ENCODE measurements around the gene PRKG1. TPM values are rescaled to one million over a fixed set of nuclear protein-coding genes. Genes with fewer than 3 reads are reported as not detected.
"Not testable (repeated sequence)": the region's sequence is repeated elsewhere in the genome, so short reads cannot be mapped to it uniquely, and the experiment has no call there.

PRKG1 gene
- total RNA-seq, 2 donors from 2014 or later: 1.3 to 2.7 TPM

- no peak overlapping the region for H3K27ac ChIP-seq (ENCODE audit: low read depth, low read length)
- H3K9ac ChIP-seq (ENCODE audit: extremely low read depth, low read length, poor library complexity, severe bottlenecking): no peak overlapping the region
- H3K36me3 ChIP-seq (ENCODE audit: control insufficient read depth, insufficient read depth, low read length): no peaks in the 10 kb centered on the region
- H3K27ac Mint-ChIP-seq: no peak overlapping the region
- DNase-seq: no peak
- no peak overlapping the region for H3K4me3 ChIP-seq (ENCODE audit: low read length)
- no peaks in the 10 kb centered on the region for H3K27me3 ChIP-seq (ENCODE audit: control insufficient read depth, insufficient read depth, low read length, poor library complexity, severe bottlenecking)
- H3K27me3 Mint-ChIP-seq (ENCODE audit: insufficient read depth): no peaks in the 10 kb centered on the region
- H3K4me1 ChIP-seq (ENCODE audit: control insufficient read depth, insufficient read depth, low read length): no peaks in the 10 kb centered on the region
- H3K4me3 Mint-ChIP-seq: no peak overlapping the region
- H3K36me3 Mint-ChIP-seq (ENCODE audit: low read depth): peaks cover 3% of the 10 kb centered on the region
- H3K9me3 Mint-ChIP-seq: peaks cover 5% of the 10 kb centered on the region
- TF ChIP-seq CTCF (conservative IDR thresholded peaks at IDR 0.05): no peak
- WGBS, 2 experiments (ENCODE audit: insufficient coverage in 1 of 2, insufficient read length in 1 of 2): 100% methylated on average over 3 of the region's 3 CpGs; no CpG with 5 or more reads in 1 of the 2 experiments
- no peaks in the 10 kb centered on the region for H3K9me3 ChIP-seq (ENCODE audit: control insufficient read depth, low read length)
- H3K4me1 Mint-ChIP-seq: peaks cover 1% of the 10 kb centered on the region
These were observed 84.5 kb downstream of the PRKG1 start for GRCh38 chr10:51158832-51159231.

- H3K9me3 Mint-ChIP-seq: peaks cover 5% of the 10 kb centered on the region
These were observed 85.6 kb downstream of the PRKG1 start for GRCh38 chr10:51159841-51160240.

GRCh38 chr10:51162002-51162401 is 87.7 kb downstream of the PRKG1 start:
- Histone ChIP-seq H3K4me3 (ENCODE audit: low read length) (no peak overlapping the region), H3K27ac (ENCODE audit: low read depth, low read length) (no peak overlapping the region), H3K4me1 (ENCODE audit: control insufficient read depth, insufficient read depth, low read length) (no peaks in the 10 kb centered on the region), H3K27me3 (ENCODE audit: control insufficient read depth, insufficient read depth, low read length, poor library complexity, severe bottlenecking) (no peaks in the 10 kb centered on the region), H3K9me3 (ENCODE audit: control insufficient read depth, low read length) (no peaks in the 10 kb centered on the region), H3K36me3 (ENCODE audit: control insufficient read depth, insufficient read depth, low read length) (no peaks in the 10 kb centered on the region), H3K9ac (ENCODE audit: extremely low read depth, low read length, poor library complexity, severe bottlenecking) (no peak overlapping the region)
- H3K4me3 Mint-ChIP-seq: no peak overlapping the region
- H3K27ac Mint-ChIP-seq: no peak overlapping the region
- peaks cover 3% of the 10 kb centered on the region for H3K36me3 Mint-ChIP-seq (ENCODE audit: low read depth)
- peak; percentile 53 for DNase-seq
- 22 to 28% methylated on average over 1 of the region's 1 CpG for WGBS, 2 experiments (ENCODE audit: insufficient coverage in 1 of 2, insufficient read length in 1 of 2)
- no peak for TF ChIP-seq CTCF (conservative IDR thresholded peaks at IDR 0.05)
- no peaks in the 10 kb centered on the region for H3K27me3 Mint-ChIP-seq (ENCODE audit: insufficient read depth)
- peaks cover 5% of the 10 kb centered on the region for H3K9me3 Mint-ChIP-seq
- peaks cover 1% of the 10 kb centered on the region for H3K4me1 Mint-ChIP-seq

More at GRCh38 chr10:51159841-51160240, 85.6 kb downstream of the PRKG1 start:
- no peak for DNase-seq
- no peak for TF ChIP-seq CTCF (conservative IDR thresholded peaks at IDR 0.05)
- H3K27me3 Mint-ChIP-seq (ENCODE audit: insufficient read depth): no peaks in the 10 kb centered on the region
- Histone ChIP-seq H3K36me3 (ENCODE audit: control insufficient read depth, insufficient read depth, low read length) (no peaks in the 10 kb centered on the region), H3K9ac (ENCODE audit: extremely low read depth, low read length, poor library complexity, severe bottlenecking) (no peak overlapping the region), H3K27me3 (ENCODE audit: control insufficient read depth, insufficient read depth, low read length, poor library complexity, severe bottlenecking) (no peaks in the 10 kb centered on the region), H3K27ac (ENCODE audit: low read depth, low read length) (no peak overlapping the region), H3K4me3 (ENCODE audit: low read length) (no peak overlapping the region), H3K4me1 (ENCODE audit: control insufficient read depth, insufficient read depth, low read length) (no peaks in the 10 kb centered on the region), H3K9me3 (ENCODE audit: control insufficient read depth, low read length) (no peaks in the 10 kb centered on the region)
- H3K4me1 Mint-ChIP-seq: peaks cover 1% of the 10 kb centered on the region
- H3K4me3 Mint-ChIP-seq: no peak overlapping the region
- H3K36me3 Mint-ChIP-seq (ENCODE audit: low read depth): peaks cover 3% of the 10 kb centered on the region
- WGBS, 2 experiments (ENCODE audit: insufficient coverage in 1 of 2, insufficient read length in 1 of 2): 88% methylated on average over 1 of the region's 1 CpG; no CpG with 5 or more reads in 1 of the 2 experiments
- no peak overlapping the region for H3K27ac Mint-ChIP-seq

- H3K4me3 Mint-ChIP-seq: not testable (repeated sequence)
These were observed 89.2 kb downstream of the PRKG1 start for GRCh38 chr10:51163380-51164049.

More at GRCh38 chr10:51163380-51164049, 89.2 kb downstream of the PRKG1 start:
- DNase-seq; H3K36me3 ChIP-seq (ENCODE audit: control insufficient read depth, insufficient read depth, low read length); H3K4me1 Mint-ChIP-seq; H3K27ac ChIP-seq (ENCODE audit: low read depth, low read length); H3K9ac ChIP-seq (ENCODE audit: extremely low read depth, low read length, poor library complexity, severe bottlenecking); H3K27me3 Mint-ChIP-seq (ENCODE audit: insufficient read depth); H3K9me3 ChIP-seq (ENCODE audit: control insufficient read depth, low read length); H3K4me3 ChIP-seq (ENCODE audit: low read length); H3K27ac Mint-ChIP-seq; H3K27me3 ChIP-seq (ENCODE audit: control insufficient read depth, insufficient read depth, low read length, poor library complexity, severe bottlenecking); H3K4me1 ChIP-seq (ENCODE audit: control insufficient read depth, insufficient read depth, low read length); H3K36me3 Mint-ChIP-seq (ENCODE audit: low read depth); H3K9me3 Mint-ChIP-seq: not testable (repeated sequence)
- 90 to 95% methylated on average over 4 to 30 of the region's 30 CpGs for WGBS, 2 experiments (ENCODE audit: insufficient coverage in 1 of 2, insufficient read length in 1 of 2)
